Natural killer cell (primary cell): ENCODE results near the gene ANXA1. TPM values are rescaled to one million over a fixed set of nuclear protein-coding genes. Genes with fewer than 3 reads are reported as not detected.
A peak's percentile ranks its signal among the peaks of the same experiment; 100 is the strongest.

ENCODE experiments used
- ATAC-seq, 3 donors: fragments of 150-1000 bp in 2 of 3; fragments of 200-7000 bp in 1 of 3; cut with Tn5 transposase; 1 replicate in 1 of 3; 2 replicates in 2 of 3; pipeline ENCODE4 v1.10.0; 2021; ENCODE audit warnings: mild to moderate bottlenecking in 2 of 3, moderate library complexity in 2 of 3
- DNase-seq, 2 donors: peaks; one replicate each; pipeline versions ENCODE4 v3.0.0 to v3.0.0-alpha.2; 2013 to 2021; ENCODE audit warnings: mixed read lengths in 1 of 2
- H3K27ac ChIP-seq: one replicate; pipeline ENCODE4 v1.5.1; 2013; ENCODE audit warnings: mild to moderate bottlenecking, low read length
- H3K27me3 ChIP-seq: one replicate; pipeline ENCODE4 v1.6.1; 2013; ENCODE audit warnings: low read length; ENCODE audit not compliant: control insufficient read depth, insufficient read depth
- H3K36me3 ChIP-seq: one replicate; pipeline ENCODE4 v1.6.1; 2013; ENCODE audit warnings: low read length; ENCODE audit not compliant: control insufficient read depth, insufficient read depth
- H3K4me1 ChIP-seq: one replicate; pipeline ENCODE4 v1.6.1; 2013; ENCODE audit warnings: low read length; ENCODE audit not compliant: control insufficient read depth, insufficient read depth
- H3K4me3 ChIP-seq: one replicate; pipeline ENCODE4 v1.5.1; 2013; ENCODE audit warnings: low read length
- H3K9me3 ChIP-seq: one replicate; pipeline ENCODE4 v1.6.1; 2013; ENCODE audit warnings: low read length; ENCODE audit not compliant: control insufficient read depth, insufficient read depth
- H3K27ac Mint-ChIP-seq, 2 donors: one replicate each; pipeline ENCODE4 v1.8.0; 2022; ENCODE audit warnings: mild to moderate bottlenecking in 2 of 2, mixed read lengths in 2 of 2, moderate library complexity in 1 of 2
- H3K27me3 Mint-ChIP-seq, 2 donors: one replicate each; pipeline ENCODE4 v1.8.0; 2022; ENCODE audit warnings: low read depth in 2 of 2, mixed read lengths in 2 of 2
- H3K36me3 Mint-ChIP-seq: one replicate; pipeline ENCODE4 v1.8.0; 2022; ENCODE audit warnings: mixed read lengths
- H3K4me1 Mint-ChIP-seq, 2 donors: one replicate each; pipeline ENCODE4 v1.8.0; 2022; ENCODE audit warnings: mixed read lengths in 2 of 2
- H3K4me3 Mint-ChIP-seq: one replicate; pipeline ENCODE4 v1.8.0; 2022; ENCODE audit warnings: mild to moderate bottlenecking, moderate library complexity, mixed read lengths
- H3K9me3 Mint-ChIP-seq, 2 donors: one replicate each; pipeline ENCODE4 v1.8.0; 2022; ENCODE audit warnings: mixed read lengths in 2 of 2
- CTCF ChIP-seq: fragments of 200-600 bp; IDR thresholded peaks from one replicate; pipeline ENCODE4 v1.8.0; 2022; ENCODE audit warnings: antibody characterized with exemption
- WGBS: methylation state at CpG from one replicate; pipeline ENCODE4 v1.1.7; 2013; ENCODE audit warnings: missing lambda C conversion rate; ENCODE audit not compliant: insufficient coverage; 5-methylcytosine and 5-hydroxymethylcytosine counted together
- intact Hi-C: fragments of 100-400 bp; cut with micrococcal nuclease; formaldehyde crosslinking; loops from one replicate; pipeline ENCODE4 v1.14.2; 2022
- total RNA-seq, 4 donors: library from RNA; stranded (reverse); fragments of 120-200 nt in 1 of 4; gene quantifications; one replicate each; pipeline versions ENCODE4 v1.2.3 to v1.2.4, GENCODE V29; 2013 to 2022

ANXA1 gene
- total RNA-seq, 3 donors from 2014 or later (not counting 1 experiment from before 2014, with no cell fraction given), result 362 to 1,065 (median 419) TPM

- Mint-ChIP-seq H3K27me3 (peaks cover 9 to 18% of the 10 kb centered on the region in 2 donors), H3K4me3 (no peak overlapping the region), H3K27ac (no peak overlapping the region), H3K9me3 (no peaks in the 10 kb centered on the region), H3K36me3 (no peaks in the 10 kb centered on the region), H3K4me1 (no peaks in the 10 kb centered on the region)
- TF ChIP-seq CTCF, result no peak
- 100% methylated on average over 1 of the region's 1 CpG for WGBS
- Histone ChIP-seq H3K4me1 (no peaks in the 10 kb centered on the region), H3K4me3 (no peak overlapping the region), H3K27me3 (no peaks in the 10 kb centered on the region), H3K27ac (no peak overlapping the region), H3K36me3 (no peaks in the 10 kb centered on the region), H3K9me3 (no peaks in the 10 kb centered on the region)
- intact Hi-C loops, result no loop called here
- DNase-seq (no peak), ATAC-seq (no peak)
Measured at GRCh38 chr9:73194284-73194683, 42.6 kb downstream of the ANXA1 start.

- no peaks in the 10 kb centered on the region for H3K4me1 Mint-ChIP-seq
- 70% methylated on average over 2 of the region's 2 CpGs for WGBS
- ATAC-seq, result no peak
Measured at GRCh38 chr9:73199448-73199847, 47.8 kb downstream of the ANXA1 start.

DNA sequence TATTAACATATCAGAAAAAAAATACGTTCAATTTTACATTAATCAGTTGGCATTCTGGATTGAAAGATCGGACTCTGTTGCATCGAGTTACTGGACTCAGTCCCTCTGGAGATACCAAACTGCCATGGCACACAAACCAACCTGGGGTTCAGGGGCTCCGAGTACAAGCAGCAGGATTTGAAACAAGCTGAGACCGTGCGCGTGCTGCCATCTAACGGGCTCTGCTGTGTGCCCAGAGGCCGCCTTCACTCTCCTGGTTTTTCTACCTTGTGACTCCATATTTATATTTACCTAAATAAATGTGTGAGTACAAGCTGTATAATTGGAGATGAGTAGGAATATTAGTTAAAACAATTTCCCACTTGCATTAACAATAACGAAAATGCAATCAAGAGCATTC lies 48.2 kb downstream of the ANXA1 start:
- peaks cover 12 to 31% of the 10 kb centered on the region in 2 donors for H3K27me3 Mint-ChIP-seq
- TF ChIP-seq CTCF, result no peak
- 81% methylated on average over 8 of the region's 10 CpGs for WGBS
- no peak overlapping the region for H3K27ac Mint-ChIP-seq
- no peak for ATAC-seq
- Histone ChIP-seq H3K27ac (no peak overlapping the region), H3K36me3 (no peaks in the 10 kb centered on the region), H3K27me3 (no peaks in the 10 kb centered on the region), H3K9me3 (no peaks in the 10 kb centered on the region), H3K4me3 (no peak overlapping the region), H3K4me1 (no peaks in the 10 kb centered on the region)
- no peak overlapping the region for H3K4me3 Mint-ChIP-seq
- intact Hi-C loops, result loop anchor here (2.0 to 5.0 kb wide), 2 partner anchors 1177 to 1445 kb away; no protein-coding TSS in a partner anchor
- H3K36me3 Mint-ChIP-seq, result no peaks in the 10 kb centered on the region
- H3K4me1 Mint-ChIP-seq, result no peaks in the 10 kb centered on the region
- H3K9me3 Mint-ChIP-seq, result no peaks in the 10 kb centered on the region
- peak in 1 of 2 donors; percentile 20 for DNase-seq

More at GRCh38 chr9:73199448-73199847, 47.8 kb downstream of the ANXA1 start:
- TF ChIP-seq CTCF, result no peak
- Histone ChIP-seq H3K4me3 (no peak overlapping the region), H3K9me3 (no peaks in the 10 kb centered on the region), H3K27ac (no peak overlapping the region), H3K4me1 (no peaks in the 10 kb centered on the region), H3K27me3 (no peaks in the 10 kb centered on the region), H3K36me3 (no peaks in the 10 kb centered on the region)
- Mint-ChIP-seq H3K9me3 (no peaks in the 10 kb centered on the region), H3K4me3 (no peak overlapping the region), H3K27ac (no peak overlapping the region), H3K27me3 (peaks cover 12 to 31% of the 10 kb centered on the region in 2 donors), H3K36me3 (no peaks in the 10 kb centered on the region)
- DNase-seq, result no peak
- intact Hi-C loops, result no loop called here
